Chondrocyte (in vitro differentiated cells): ENCODE measurements around the gene HSP90AA1. TPM values are rescaled to one million over a fixed set of nuclear protein-coding genes. Genes with fewer than 3 reads are reported as not detected.

ENCODE experiments used
- DNase-seq: peaks from one replicate; pipeline ENCODE4 v3.0.0; 2021; ENCODE audit warnings: mixed read lengths, low spot score
- H3K27ac Mint-ChIP-seq: one replicate; pipeline ENCODE4 v1.8.0; 2021; ENCODE audit warnings: mild to moderate bottlenecking, moderate library complexity, mixed read lengths; ENCODE audit not compliant: unreplicated experiment
- H3K27me3 Mint-ChIP-seq: 2 replicates; pipeline ENCODE4 v1.8.0; 2021; ENCODE audit warnings: low read depth, mixed read lengths
- H3K36me3 Mint-ChIP-seq: 2 replicates; pipeline ENCODE4 v1.8.0; 2021; ENCODE audit warnings: low read depth, mixed read lengths
- H3K4me1 Mint-ChIP-seq: 2 replicates; pipeline ENCODE4 v1.8.0; 2021; ENCODE audit warnings: low read depth, mild to moderate bottlenecking, mixed read lengths
- H3K4me3 Mint-ChIP-seq: one replicate; pipeline ENCODE4 v1.8.0; 2021; ENCODE audit warnings: mild to moderate bottlenecking, moderate library complexity, mixed read lengths; ENCODE audit not compliant: unreplicated experiment
- H3K9me3 Mint-ChIP-seq: 2 replicates; pipeline ENCODE4 v1.8.0; 2021; ENCODE audit warnings: low read depth, mixed read lengths
- CTCF ChIP-seq: fragments of 200-600 bp; sonication (generic); IDR thresholded peaks from 2 replicates; pipeline ENCODE4 v1.5.0; 2021; ENCODE audit warnings: antibody characterized with exemption, mild to moderate bottlenecking, moderate library complexity
- total RNA-seq: library from RNA; stranded (reverse); gene quantifications from 3 replicates; pipeline ENCODE4 v1.2.1, GENCODE V29; 2021

HSP90AA1 gene
- total RNA-seq, 1 donor from 2014 or later = 242 TPM

GRCh38 chr14:102035914-102036313 is 50.9 kb downstream of the HSP90AA1 start:
- H3K27ac Mint-ChIP-seq = no peak overlapping the region
- no peaks in the 10 kb centered on the region for H3K4me1 Mint-ChIP-seq
- DNase-seq = no peak
- no peak overlapping the region for H3K4me3 Mint-ChIP-seq
- no peaks in the 10 kb centered on the region for H3K27me3 Mint-ChIP-seq
- peaks cover 62% of the 10 kb centered on the region for H3K36me3 Mint-ChIP-seq
- H3K9me3 Mint-ChIP-seq = no peaks in the 10 kb centered on the region
- TF ChIP-seq CTCF = no peak

GRCh38 chr14:102034301-102034700 is 52.5 kb downstream of the HSP90AA1 start:
- no peak for DNase-seq
- H3K4me1 Mint-ChIP-seq = peaks cover 8% of the 10 kb centered on the region

GRCh38 chr14:102033241-102033640 is 53.6 kb downstream of the HSP90AA1 start:
- peaks cover 58% of the 10 kb centered on the region for H3K36me3 Mint-ChIP-seq
- no peak for TF ChIP-seq CTCF
- DNase-seq = no peak
- no peak overlapping the region for H3K27ac Mint-ChIP-seq
- H3K4me3 Mint-ChIP-seq = no peak overlapping the region
- H3K9me3 Mint-ChIP-seq = no peaks in the 10 kb centered on the region
- no peaks in the 10 kb centered on the region for H3K27me3 Mint-ChIP-seq
- peaks cover 18% of the 10 kb centered on the region for H3K4me1 Mint-ChIP-seq

More at GRCh38 chr14:102034301-102034700, 52.5 kb downstream of the HSP90AA1 start:
- H3K27me3 Mint-ChIP-seq = no peaks in the 10 kb centered on the region
- H3K9me3 Mint-ChIP-seq = no peaks in the 10 kb centered on the region
- H3K4me3 Mint-ChIP-seq = no peak overlapping the region
- H3K36me3 Mint-ChIP-seq = peaks cover 59% of the 10 kb centered on the region
- H3K27ac Mint-ChIP-seq = no peak overlapping the region
- no peak for TF ChIP-seq CTCF

Other genes with a start within 250 kb of the HSP90AA1 start
- 718 to 842 TPM (median 735 TPM) in 3 replicates for gene DYNC1H1, start 122.5 kb downstream of the HSP90AA1 start, total RNA-seq
- gene WDR20, start 52.9 kb upstream of the HSP90AA1 start, total RNA-seq = 20.8 to 28.8 TPM (median 23.0 TPM) in 3 replicates
- gene MOK, start 218.1 kb upstream of the HSP90AA1 start, total RNA-seq = 3.8 to 10.1 TPM (median 4.5 TPM) in 3 replicates
- gene ZNF839, start 232.7 kb upstream of the HSP90AA1 start, total RNA-seq = 8.2 to 11.4 TPM (median 8.2 TPM) in 3 replicates